NCI-H1694 (cell line): Measurements from ENCODE around the gene HSP90AA1.

Source experiments
- DNase-seq: peaks from one replicate; lab custom pipeline; 2025; lab: John Stamatoyannopoulos, UW

HSP90AA1 gene

DNA sequence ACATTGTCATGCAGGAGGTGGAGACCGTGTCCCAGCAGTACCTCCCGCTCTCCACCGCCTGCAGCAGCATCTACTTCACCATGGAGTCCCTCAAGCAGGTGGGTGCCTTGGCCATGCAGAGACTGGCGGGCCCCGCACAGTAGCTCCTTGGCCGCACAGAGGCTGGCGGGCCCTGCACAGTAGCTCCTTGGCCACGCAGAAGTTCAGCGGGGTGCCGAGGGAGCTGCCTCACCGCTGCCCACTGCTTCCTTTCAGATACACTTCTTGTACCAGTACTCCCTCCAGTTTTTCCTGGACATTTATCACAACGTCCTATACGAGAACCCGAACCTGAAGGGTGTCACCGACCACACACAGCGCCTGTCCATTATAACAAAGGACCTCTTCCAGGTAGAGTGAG is 47.7 kb downstream of the HSP90AA1 start:
- no peak for DNase-seq

DNA sequence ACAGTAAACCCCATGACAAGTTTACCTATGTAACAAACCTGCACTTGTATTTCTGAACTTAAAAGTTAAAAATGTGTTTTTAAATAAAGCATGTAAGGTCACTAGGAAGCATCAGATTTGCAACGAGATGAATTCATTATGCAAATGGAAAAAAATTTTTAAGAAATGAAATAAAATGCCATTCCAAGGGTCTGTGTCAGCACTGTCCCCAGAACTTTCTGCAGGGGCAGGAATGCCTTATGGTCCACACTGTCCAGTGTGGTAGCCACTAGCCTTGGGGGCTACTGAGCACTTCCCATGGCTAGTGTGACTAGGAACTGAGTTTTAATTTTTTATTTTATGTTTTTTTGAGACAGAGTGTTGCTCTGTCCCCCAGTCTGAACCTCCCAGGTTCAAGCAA is 49.2 kb downstream of the HSP90AA1 start:
- no peak for DNase-seq

DNA sequence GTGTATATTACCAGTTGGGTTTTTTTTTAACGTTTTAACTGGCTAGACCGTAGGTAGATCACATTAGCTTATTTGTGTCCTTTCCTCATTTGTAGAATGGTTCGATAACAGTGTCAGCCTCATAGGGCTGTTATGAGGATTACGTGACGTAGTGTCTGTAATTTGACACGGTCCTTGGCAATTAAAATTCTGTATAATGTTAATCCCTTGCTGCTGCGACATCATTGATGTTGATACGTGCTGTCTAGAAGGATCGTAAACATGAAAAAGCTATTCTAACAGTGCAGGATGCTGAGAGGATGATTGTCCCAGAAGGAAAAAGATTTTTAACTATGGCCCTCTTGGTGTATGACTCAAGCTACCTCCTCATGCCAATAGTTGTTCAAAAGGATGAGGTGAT is 50.9 kb downstream of the HSP90AA1 start:
- DNase-seq = no peak

DNA sequence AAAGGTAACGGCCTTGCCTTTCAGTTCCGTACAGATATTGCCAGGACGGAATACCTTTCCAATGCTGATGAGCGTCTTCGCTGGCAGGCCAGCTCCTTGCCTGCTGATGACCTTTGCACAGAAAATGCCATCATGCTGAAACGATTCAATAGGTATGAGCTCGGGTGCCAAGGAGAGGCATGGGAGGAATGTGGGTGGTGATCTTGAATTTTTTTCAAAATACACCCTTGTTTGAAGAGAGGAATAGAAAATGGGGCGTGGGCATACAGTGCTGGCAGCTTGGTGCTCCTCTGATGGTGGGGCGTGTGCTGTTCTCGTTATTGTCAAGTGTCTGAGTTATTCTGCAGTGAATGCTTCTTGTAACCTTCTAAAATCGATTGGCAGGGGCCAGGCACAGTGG is 52.5 kb downstream of the HSP90AA1 start:
- no peak for DNase-seq

- DNase-seq = no peak
These were observed 53.6 kb downstream of the HSP90AA1 start for GRCh38 chr14:102033241-102033640.
